CMK (cell line): ENCODE results near the gene FCGR2B.
"Not testable (repeated sequence)": the region's sequence is repeated elsewhere in the genome, so short reads cannot be mapped to it uniquely, and the experiment has no call there.

Experiments used
- DNase-seq: peaks from one replicate; pipeline ENCODE4 v3.0.0-alpha.2; 2010; ENCODE audit warnings: low read depth

The FCGR2B gene

GRCh38 chr1:161647507-161648360 lies 15.2 kb upstream of the FCGR2B start:
- not testable (repeated sequence) for DNase-seq

- DNase-seq: not testable (repeated sequence)
Measured at GRCh38 chr1:161653541-161653940, 9.4 kb upstream of the FCGR2B start.

- not testable (repeated sequence) for DNase-seq
Measured at GRCh38 chr1:161653971-161654370, 9.0 kb upstream of the FCGR2B start.

GRCh38 chr1:161658524-161658923 lies 4.4 kb upstream of the FCGR2B start:
- DNase-seq: not testable (repeated sequence)

GRCh38 chr1:161661660-161662311 lies 1.2 kb upstream of the FCGR2B start:
- not testable (repeated sequence) for DNase-seq

- DNase-seq: not testable (repeated sequence)
Measured at GRCh38 chr1:161663569-161663968, 626 bp downstream of the FCGR2B start.

- DNase-seq: not testable (repeated sequence)
Measured at GRCh38 chr1:161664689-161665088, 1.7 kb downstream of the FCGR2B start.

- DNase-seq: not testable (repeated sequence)
Measured at GRCh38 chr1:161671045-161672020, 8.4 kb downstream of the FCGR2B start.

- DNase-seq: not testable (repeated sequence)
Measured at GRCh38 chr1:161673437-161673836, 10.5 kb downstream of the FCGR2B start.

GRCh38 chr1:161674447-161674846 lies 11.5 kb downstream of the FCGR2B start:
- not testable (repeated sequence) for DNase-seq

- not testable (repeated sequence) for DNase-seq
Measured at GRCh38 chr1:161674908-161675307, 12.0 kb downstream of the FCGR2B start.

- no peak for DNase-seq
Measured at GRCh38 chr1:161676441-161676840, 13.5 kb downstream of the FCGR2B start.

GRCh38 chr1:161676958-161677689 lies 14.2 kb downstream of the FCGR2B start:
- DNase-seq: no peak

GRCh38 chr1:161678500-161678899 lies 15.6 kb downstream of the FCGR2B start:
- no peak for DNase-seq

GRCh38 chr1:161681879-161682278 lies 18.9 kb downstream of the FCGR2B start:
- DNase-seq: no peak

- DNase-seq: no peak
Measured at GRCh38 chr1:161688946-161689345, 26.0 kb downstream of the FCGR2B start.

GRCh38 chr1:161691846-161692245 lies 28.9 kb downstream of the FCGR2B start:
- no peak for DNase-seq

- DNase-seq: not testable (repeated sequence)
Measured at GRCh38 chr1:161693020-161693712, 30.2 kb downstream of the FCGR2B start.

GRCh38 chr1:161698302-161698701 lies 35.4 kb downstream of the FCGR2B start:
- DNase-seq: not testable (repeated sequence)

GRCh38 chr1:161702250-161702649 lies 39.3 kb downstream of the FCGR2B start:
- DNase-seq: no peak

- DNase-seq: no peak
Measured at GRCh38 chr1:161705537-161705936, 42.6 kb downstream of the FCGR2B start.
